WTC11 (cell line): Measurements from ENCODE around the gene C18orf54. TPM values are rescaled to one million over a fixed set of nuclear protein-coding genes. Genes with fewer than 3 reads are reported as not detected.

Experiments used
- ATAC-seq: fragments of 200-7000 bp; cut with Tn5 transposase; 2 replicates; pipeline ENCODE4 v1.10.0; 2021; ENCODE audit warnings: mild to moderate bottlenecking, moderate library complexity
- CTCF ChIA-PET: fragments of 300-600 bp; sonication (Branson Sonifier 250); formaldehyde crosslinking; loops from one replicate; lab custom pipeline; 2021; ENCODE audit warnings: antibody characterized with exemption; lab: Charles Lee
- POLR2A ChIA-PET: fragments of 350-600 bp; sonication (Branson Sonifier 250); formaldehyde crosslinking; loops from one replicate; lab custom pipeline; 2021; ENCODE audit warnings: antibody characterized with exemption; lab: Charles Lee
- DNase-seq: peaks from one replicate; pipeline ENCODE4 v3.0.0; 2021; ENCODE audit warnings: low spot score
- H3K27ac Mint-ChIP-seq: 2 replicates; pipeline ENCODE4 v1.8.0; 2021; ENCODE audit warnings: mixed read lengths
- H3K27me3 Mint-ChIP-seq: 2 replicates; pipeline ENCODE4 v1.8.0; 2021; ENCODE audit warnings: low read depth, mild to moderate bottlenecking, moderate library complexity, mixed read lengths
- H3K36me3 Mint-ChIP-seq: 2 replicates; pipeline ENCODE4 v1.8.0; 2021; ENCODE audit warnings: mixed read lengths
- H3K4me1 Mint-ChIP-seq: 2 replicates; pipeline ENCODE4 v1.8.0; 2022; ENCODE audit warnings: mixed read lengths
- H3K4me3 Mint-ChIP-seq: 2 replicates; pipeline ENCODE4 v1.8.0; 2021; ENCODE audit warnings: mild to moderate bottlenecking, moderate library complexity, mixed read lengths
- H3K9me3 Mint-ChIP-seq: 2 replicates; pipeline ENCODE4 v1.8.0; 2021; ENCODE audit warnings: mixed read lengths
- AR ChIP-seq: fragments of 250-450 bp; sonication (Bioruptor Pico); IDR thresholded peaks from 2 replicates; pipeline ENCODE4 v1.9.0; 2021; ENCODE audit warnings: mild to moderate bottlenecking
- ATF1 ChIP-seq: sonication (generic); formaldehyde crosslinking; IDR thresholded peaks from 2 replicates; pipeline ENCODE4 v1.8.1; 2023; ENCODE audit warnings: mild to moderate bottlenecking, moderate library complexity, missing genetic modification reagents
- CBFB ChIP-seq: sonication (generic); formaldehyde crosslinking; IDR thresholded peaks from 2 replicates; pipeline ENCODE4 v1.8.1; 2022; ENCODE audit warnings: mild to moderate bottlenecking, low read depth, missing genetic modification reagents
- CDX4 ChIP-seq: fragments of 250-450 bp; sonication (Bioruptor Pico); IDR thresholded peaks from 2 replicates; pipeline ENCODE4 v1.9.0; 2021; ENCODE audit warnings: moderate library complexity, mild to moderate bottlenecking, inconsistent platforms, borderline replicate concordance
- E2F1 ChIP-seq: sonication (generic); formaldehyde crosslinking; IDR thresholded peaks from 2 replicates; pipeline ENCODE4 v1.8.0; 2022; ENCODE audit warnings: mild to moderate bottlenecking, missing genetic modification reagents
- FOXJ3 ChIP-seq: sonication (generic); formaldehyde crosslinking; IDR thresholded peaks from 2 replicates; pipeline ENCODE4 v1.9.0; 2021; ENCODE audit warnings: missing genetic modification reagents, mild to moderate bottlenecking, borderline replicate concordance
- GTF2I ChIP-seq: fragments of 250-450 bp; sonication (Bioruptor Pico); conservative IDR thresholded peaks from 2 replicates; pipeline ENCODE4 v1.4.0; 2021; ENCODE audit warnings: mild to moderate bottlenecking
- IRF2 ChIP-seq: sonication (generic); formaldehyde crosslinking; IDR thresholded peaks from 2 replicates; pipeline ENCODE4 v1.8.0; 2022; ENCODE audit warnings: low read depth, missing genetic modification reagents, borderline replicate concordance
- NFE2L1 ChIP-seq: sonication (generic); formaldehyde crosslinking; IDR thresholded peaks from 2 replicates; pipeline ENCODE4 v1.8.1; 2023; ENCODE audit warnings: missing genetic modification reagents
- NR1H2 ChIP-seq: sonication (generic); formaldehyde crosslinking; IDR thresholded peaks from 2 replicates; pipeline ENCODE4 v1.9.0; 2021; ENCODE audit warnings: mild to moderate bottlenecking, moderate library complexity, missing genetic modification reagents
- NR2C2 ChIP-seq: sonication (generic); formaldehyde crosslinking; IDR thresholded peaks from 2 replicates; pipeline ENCODE4 v1.8.0; 2022; ENCODE audit warnings: mild to moderate bottlenecking, missing genetic modification reagents
- RELA ChIP-seq: sonication (generic); formaldehyde crosslinking; IDR thresholded peaks from 2 replicates; pipeline ENCODE4 v1.8.1; 2022; ENCODE audit warnings: missing genetic modification reagents, mild to moderate bottlenecking, borderline replicate concordance
- SMAD3 ChIP-seq: sonication (generic); formaldehyde crosslinking; IDR thresholded peaks from 2 replicates; pipeline ENCODE4 v1.8.0; 2022; ENCODE audit warnings: missing genetic modification reagents, mild to moderate bottlenecking, borderline replicate concordance
- SMAD4 ChIP-seq: sonication (generic); formaldehyde crosslinking; IDR thresholded peaks from 2 replicates; pipeline ENCODE4 v1.8.0; 2022; ENCODE audit warnings: mild to moderate bottlenecking, missing genetic modification reagents
- SP1 ChIP-seq: sonication (generic); formaldehyde crosslinking; conservative IDR thresholded peaks from 2 replicates; pipeline ENCODE4 v1.8.1; 2022; ENCODE audit warnings: missing genetic modification reagents
- TEAD4 ChIP-seq: sonication (generic); formaldehyde crosslinking; IDR thresholded peaks from 2 replicates; pipeline ENCODE4 v1.8.0; 2022; ENCODE audit warnings: mild to moderate bottlenecking, missing genetic modification reagents
- TP53 ChIP-seq: sonication (generic); formaldehyde crosslinking; IDR thresholded peaks from 2 replicates; pipeline ENCODE4 v1.8.1; 2023; ENCODE audit warnings: mild to moderate bottlenecking, missing genetic modification reagents
- ZBTB21 ChIP-seq: sonication (generic); formaldehyde crosslinking; IDR thresholded peaks from 2 replicates; pipeline ENCODE4 v1.8.1; 2023; ENCODE audit warnings: mild to moderate bottlenecking, missing genetic modification reagents, borderline replicate concordance
- ZNF232 ChIP-seq: sonication (generic); formaldehyde crosslinking; IDR thresholded peaks from 2 replicates; pipeline ENCODE4 v1.8.0; 2022; ENCODE audit warnings: mild to moderate bottlenecking, missing genetic modification reagents
- ZNF263 ChIP-seq: sonication (generic); formaldehyde crosslinking; IDR thresholded peaks from 2 replicates; pipeline ENCODE4 v1.8.1; 2022; ENCODE audit warnings: low read depth, mild to moderate bottlenecking, moderate library complexity, missing genetic modification reagents
- ZNF423 ChIP-seq: fragments of 250-450 bp; sonication (Bioruptor Pico); IDR thresholded peaks from 2 replicates; pipeline ENCODE4 v2.1.2; 2022; ENCODE audit warnings: mild to moderate bottlenecking, moderate library complexity
- ZSCAN18 ChIP-seq: fragments of 250-450 bp; sonication (Bioruptor Pico); IDR thresholded peaks from 2 replicates; pipeline ENCODE4 v2.1.2; 2022; ENCODE audit warnings: mild to moderate bottlenecking, moderate library complexity
- total RNA-seq: library from RNA; stranded (reverse); gene quantifications from 3 replicates; pipeline ENCODE4 v1.2.3, GENCODE V29; 2021
- TF ChIP-seq, protein P1 (sequence below): sonication (generic); formaldehyde crosslinking; IDR thresholded peaks from 2 replicates; pipeline ENCODE4 v1.8.0; 2022; ENCODE audit warnings: missing genetic modification reagents
- TF ChIP-seq, protein P2 (sequence below): sonication (generic); formaldehyde crosslinking; IDR thresholded peaks from 2 replicates; pipeline ENCODE4 v1.8.0; 2023; ENCODE audit warnings: missing genetic modification reagents

Gene C18orf54
- total RNA-seq, 1 experiment from 2014 or later, result 37.3 TPM

DNA sequence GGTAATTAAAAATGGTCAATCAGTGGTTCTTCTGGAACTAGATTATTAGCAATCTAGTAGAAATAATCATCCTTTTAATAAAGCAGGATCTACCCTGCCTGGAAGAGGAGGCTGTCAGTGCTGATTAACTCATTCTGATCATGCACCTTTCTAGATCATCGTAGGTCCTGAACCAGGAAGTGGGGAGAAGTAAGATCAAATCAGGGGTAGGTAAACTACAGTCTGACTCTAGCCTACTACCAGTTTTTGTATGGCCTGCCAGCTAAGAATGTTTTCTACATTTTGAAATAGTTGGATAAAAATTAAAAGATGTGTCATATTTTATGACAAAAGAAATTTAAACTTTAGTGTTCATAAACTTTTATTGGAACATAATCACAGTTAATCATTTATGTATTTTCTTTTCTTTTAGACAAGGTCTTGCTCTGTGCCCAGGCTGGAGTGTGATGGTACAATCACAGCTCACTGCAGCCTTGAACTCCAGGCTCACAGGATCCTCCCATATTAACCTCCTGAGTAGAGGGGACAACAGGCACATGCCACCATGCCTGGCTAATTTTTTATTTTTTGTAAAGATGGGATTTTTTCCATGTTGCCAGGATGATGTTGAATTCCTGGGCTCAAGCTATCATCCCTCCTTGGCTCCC, 36.1 kb downstream of the C18orf54 start:
- peaks cover 2% of the 10 kb centered on the region for H3K9me3 Mint-ChIP-seq
- no peaks in the 10 kb centered on the region for H3K27me3 Mint-ChIP-seq
- H3K27ac Mint-ChIP-seq, result no peak overlapping the region
- no peak for DNase-seq
- CTCF ChIA-PET, result interaction anchor here (0.6 to 1.9 kb wide), 2 partner anchors 36 to 388 kb away, joined by 3 to 15 read pairs; partner anchors contain the start of genes C18orf54 and STARD6
- no peak for TF ChIP-seq TP53 (CRISPR knock-in tag)
- ATAC-seq, result no peak
- no peaks in the 10 kb centered on the region for H3K36me3 Mint-ChIP-seq
- POLR2A ChIA-PET, result no interaction called here
- H3K4me3 Mint-ChIP-seq, result no peak overlapping the region
- H3K4me1 Mint-ChIP-seq, result peaks cover 26% of the 10 kb centered on the region

DNA sequence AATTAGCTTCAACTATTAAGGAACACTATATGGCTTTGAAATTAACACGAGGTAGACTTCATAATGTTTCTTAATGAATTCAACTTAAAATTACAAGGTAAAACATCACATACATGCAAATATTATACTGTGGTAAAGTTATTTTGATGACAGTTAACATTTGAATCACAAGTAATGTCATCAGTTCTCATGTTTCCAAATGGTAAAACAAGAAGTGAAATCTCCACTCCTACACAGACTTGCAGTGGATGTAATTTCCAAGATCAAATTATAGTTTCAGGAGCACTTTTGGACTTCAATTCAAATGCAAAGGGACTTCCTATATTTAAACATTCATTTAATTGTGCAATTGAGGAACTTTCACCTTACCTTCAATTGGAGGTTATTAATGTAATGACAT, 39.1 kb downstream of the C18orf54 start:
- 0 out of 2 replicates have a peak, but pooled peaks cover 4% of the 10 kb centered on the region for H3K9me3 Mint-ChIP-seq
- no peak for ATAC-seq
- no peak for TF ChIP-seq RELA (CRISPR knock-in tag)
- TF ChIP-seq SP1 (CRISPR knock-in tag), result no peak
- TF ChIP-seq, protein P1, sequence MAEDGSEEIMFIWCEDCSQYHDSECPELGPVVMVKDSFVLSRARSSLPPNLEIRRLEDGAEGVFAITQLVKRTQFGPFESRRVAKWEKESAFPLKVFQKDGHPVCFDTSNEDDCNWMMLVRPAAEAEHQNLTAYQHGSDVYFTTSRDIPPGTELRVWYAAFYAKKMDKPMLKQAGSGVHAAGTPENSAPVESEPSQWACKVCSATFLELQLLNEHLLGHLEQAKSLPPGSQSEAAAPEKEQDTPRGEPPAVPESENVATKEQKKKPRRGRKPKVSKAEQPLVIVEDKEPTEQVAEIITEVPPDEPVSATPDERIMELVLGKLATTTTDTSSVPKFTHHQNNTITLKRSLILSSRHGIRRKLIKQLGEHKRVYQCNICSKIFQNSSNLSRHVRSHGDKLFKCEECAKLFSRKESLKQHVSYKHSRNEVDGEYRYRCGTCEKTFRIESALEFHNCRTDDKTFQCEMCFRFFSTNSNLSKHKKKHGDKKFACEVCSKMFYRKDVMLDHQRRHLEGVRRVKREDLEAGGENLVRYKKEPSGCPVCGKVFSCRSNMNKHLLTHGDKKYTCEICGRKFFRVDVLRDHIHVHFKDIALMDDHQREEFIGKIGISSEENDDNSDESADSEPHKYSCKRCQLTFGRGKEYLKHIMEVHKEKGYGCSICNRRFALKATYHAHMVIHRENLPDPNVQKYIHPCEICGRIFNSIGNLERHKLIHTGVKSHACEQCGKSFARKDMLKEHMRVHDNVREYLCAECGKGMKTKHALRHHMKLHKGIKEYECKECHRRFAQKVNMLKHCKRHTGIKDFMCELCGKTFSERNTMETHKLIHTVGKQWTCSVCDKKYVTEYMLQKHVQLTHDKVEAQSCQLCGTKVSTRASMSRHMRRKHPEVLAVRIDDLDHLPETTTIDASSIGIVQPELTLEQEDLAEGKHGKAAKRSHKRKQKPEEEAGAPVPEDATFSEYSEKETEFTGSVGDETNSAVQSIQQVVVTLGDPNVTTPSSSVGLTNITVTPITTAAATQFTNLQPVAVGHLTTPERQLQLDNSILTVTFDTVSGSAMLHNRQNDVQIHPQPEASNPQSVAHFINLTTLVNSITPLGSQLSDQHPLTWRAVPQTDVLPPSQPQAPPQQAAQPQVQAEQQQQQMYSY (CRISPR knock-in tag), result no peak
- no peak for TF ChIP-seq AR (CRISPR knock-in tag)
- TF ChIP-seq ZNF232, result no peak
- TF ChIP-seq ATF1, result no peak
- TF ChIP-seq SMAD3 (CRISPR knock-in tag), result no peak
- no peak for TF ChIP-seq ZNF263
- TF ChIP-seq CBFB (CRISPR knock-in tag), result no peak
- TF ChIP-seq FOXJ3 (CRISPR knock-in tag), result no peak
- no peak for TF ChIP-seq ZSCAN18 (CRISPR knock-in tag)
- TF ChIP-seq, protein P2, sequence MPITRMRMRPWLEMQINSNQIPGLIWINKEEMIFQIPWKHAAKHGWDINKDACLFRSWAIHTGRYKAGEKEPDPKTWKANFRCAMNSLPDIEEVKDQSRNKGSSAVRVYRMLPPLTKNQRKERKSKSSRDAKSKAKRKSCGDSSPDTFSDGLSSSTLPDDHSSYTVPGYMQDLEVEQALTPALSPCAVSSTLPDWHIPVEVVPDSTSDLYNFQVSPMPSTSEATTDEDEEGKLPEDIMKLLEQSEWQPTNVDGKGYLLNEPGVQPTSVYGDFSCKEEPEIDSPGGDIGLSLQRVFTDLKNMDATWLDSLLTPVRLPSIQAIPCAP, result no peak

GRCh38 chr18:54405290-54405689, 47.6 kb downstream of the C18orf54 start:
- ATAC-seq, result no peak
- 0 out of 2 replicates have a peak, but pooled peaks cover 3% of the 10 kb centered on the region for H3K4me1 Mint-ChIP-seq
- DNase-seq, result no peak
- CTCF ChIA-PET, result no interaction called here
- no peak overlapping the region for H3K4me3 Mint-ChIP-seq
- POLR2A ChIA-PET, result no interaction called here
- no peaks in the 10 kb centered on the region for H3K36me3 Mint-ChIP-seq
- no peak for TF ChIP-seq E2F1 (CRISPR knock-in tag)
- TF ChIP-seq NR2C2 (CRISPR knock-in tag), result no peak
- TF ChIP-seq NFE2L1 (CRISPR knock-in tag), result no peak
- TF ChIP-seq TEAD4 (CRISPR knock-in tag), result no peak
- TF ChIP-seq SP1 (CRISPR knock-in tag), result no peak
- no peak for TF ChIP-seq SMAD4
- TF ChIP-seq ZBTB21 (CRISPR knock-in tag), result no peak
- no peak for TF ChIP-seq ZNF423
- no peak for TF ChIP-seq NR1H2
- no peak for TF ChIP-seq CDX4 (CRISPR knock-in tag)
- no peak for TF ChIP-seq GTF2I (CRISPR knock-in tag)
- no peak for TF ChIP-seq IRF2 (CRISPR knock-in tag)
- H3K27me3 Mint-ChIP-seq, result no peaks in the 10 kb centered on the region
- no peaks in the 10 kb centered on the region for H3K9me3 Mint-ChIP-seq
- no peak overlapping the region for H3K27ac Mint-ChIP-seq

More for the DNA sequence above, 39.1 kb downstream of the C18orf54 start:
- Mint-ChIP-seq H3K36me3 (no peaks in the 10 kb centered on the region), H3K4me3 (no peak overlapping the region), H3K27me3 (no peaks in the 10 kb centered on the region), H3K27ac (no peak overlapping the region), H3K4me1 (peaks cover 9% of the 10 kb centered on the region)
- DNase-seq, result no peak
- ChIA-PET POLR2A (no interaction called here), CTCF (no interaction called here)
